RKO (cell line): Measurements from ENCODE around the gene ECT2.

Experiments
- DNase-seq: peaks from one replicate; pipeline ENCODE4 v3.0.0-alpha.2; 2016; ENCODE audit warnings: low spot score

Gene ECT2

DNA sequence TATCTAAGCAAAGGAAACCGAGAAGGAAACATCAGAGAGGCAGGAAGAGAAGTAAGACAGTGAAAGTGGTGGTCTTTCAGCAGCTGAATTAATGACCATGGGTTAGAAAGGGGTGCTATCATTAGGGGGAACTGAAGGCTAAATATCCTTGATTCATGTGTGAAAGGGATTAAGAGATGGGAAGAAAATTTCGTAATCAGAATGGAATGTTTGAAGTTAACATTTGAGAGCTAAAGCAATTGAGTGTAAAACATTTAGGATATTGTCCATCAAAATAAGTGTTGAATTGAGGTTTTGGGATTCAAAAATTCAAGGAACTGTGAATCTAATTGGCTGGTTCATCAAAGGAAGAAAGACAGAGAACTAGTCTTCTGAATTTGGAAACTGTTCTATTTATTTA is 4.1 kb upstream of the ECT2 start:
- no peak for DNase-seq

DNA sequence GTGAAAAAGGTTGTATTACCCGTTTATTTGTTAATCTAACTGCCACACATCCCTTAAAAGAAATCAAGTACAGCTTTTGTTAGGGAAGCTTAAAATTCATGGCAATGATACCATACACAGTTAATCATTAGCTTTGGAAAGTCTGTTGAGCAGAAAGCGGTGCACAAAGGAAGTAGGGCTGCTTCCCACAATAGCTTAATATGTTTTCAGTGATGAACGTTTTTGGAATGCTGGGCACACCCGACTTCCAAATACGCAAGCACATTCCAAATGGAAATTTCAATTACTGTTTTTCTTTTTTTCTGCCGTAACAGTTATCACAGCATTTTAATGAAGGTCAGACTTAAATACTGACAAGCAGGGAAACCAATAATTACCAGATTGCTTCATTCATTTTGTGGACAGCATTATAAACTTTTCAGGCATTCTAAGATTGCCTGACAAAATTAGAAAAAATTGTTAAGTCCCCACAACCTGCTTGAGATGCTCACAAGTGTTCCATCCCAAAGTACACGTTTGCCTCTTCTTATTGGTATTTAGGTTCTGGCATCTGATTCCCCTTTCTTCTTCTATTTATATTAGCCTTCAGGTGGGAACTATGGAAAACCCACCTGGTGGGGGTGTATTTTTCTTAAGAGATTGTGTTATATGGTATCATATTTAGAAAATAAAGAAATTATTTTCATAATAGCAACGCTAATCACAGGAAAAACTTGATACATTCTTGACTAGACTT is 1.1 kb upstream of the ECT2 start:
- DNase-seq: peak; percentile 81

DNA sequence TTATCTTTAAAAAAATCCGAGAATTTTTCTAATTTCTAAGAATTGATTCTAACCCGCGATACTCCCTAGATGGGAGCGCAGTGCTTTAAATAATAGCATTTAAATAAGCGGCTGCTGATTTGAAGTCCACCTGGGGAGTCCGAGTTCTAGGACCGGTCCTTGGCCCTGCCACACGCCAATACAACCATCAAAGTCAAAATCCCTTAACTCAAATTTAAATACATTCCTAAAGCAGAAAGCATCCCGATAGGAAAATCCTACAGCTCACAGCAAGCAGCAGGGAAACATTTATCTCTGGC is 508 bp upstream of the ECT2 start:
- no peak for DNase-seq

DNA sequence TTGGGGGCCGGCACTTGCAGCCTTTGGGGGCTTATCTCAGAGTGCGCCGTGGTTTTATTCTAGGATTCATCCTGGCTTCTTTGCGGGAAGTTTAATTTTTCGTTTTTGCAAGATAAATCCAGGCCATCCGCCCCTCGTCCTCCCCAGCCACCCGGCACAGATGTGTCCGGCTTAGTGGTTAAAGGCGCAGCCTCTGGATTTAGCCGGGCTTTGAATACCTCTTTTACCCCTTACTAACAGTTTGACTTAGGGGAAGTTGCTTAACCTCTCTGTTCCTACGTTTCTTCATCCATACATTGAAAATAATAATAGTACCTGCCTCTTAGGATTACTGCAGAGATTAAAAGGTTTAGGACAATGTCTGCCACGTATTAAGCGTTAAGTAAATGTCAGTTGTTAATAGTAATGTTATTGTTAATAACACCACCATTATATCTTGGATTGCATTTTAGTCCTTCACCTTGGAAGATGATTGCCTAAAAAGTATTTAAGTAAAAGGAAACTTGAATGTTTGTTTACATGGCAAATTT is 714 bp downstream of the ECT2 start:
- peak; percentile 71 for DNase-seq

DNA sequence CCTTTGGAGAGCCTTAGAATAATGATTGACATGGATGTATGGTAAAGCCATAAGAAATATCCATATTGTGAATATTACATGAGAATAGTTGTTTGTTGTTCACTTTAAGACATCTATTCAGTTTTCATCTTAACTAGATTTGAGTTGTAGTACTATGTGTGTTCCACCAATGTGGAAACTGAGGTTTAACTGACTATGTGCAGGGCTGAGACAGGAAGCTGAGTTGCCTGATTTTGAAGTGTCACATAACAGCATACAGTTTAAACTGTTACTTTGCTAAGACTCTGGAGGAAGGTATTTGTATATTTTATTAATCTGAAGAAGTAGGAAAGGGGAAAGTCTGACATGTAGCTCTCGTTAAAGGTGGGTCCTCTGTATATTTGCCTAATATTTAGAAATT is 2.1 kb downstream of the ECT2 start:
- DNase-seq: no peak

DNA sequence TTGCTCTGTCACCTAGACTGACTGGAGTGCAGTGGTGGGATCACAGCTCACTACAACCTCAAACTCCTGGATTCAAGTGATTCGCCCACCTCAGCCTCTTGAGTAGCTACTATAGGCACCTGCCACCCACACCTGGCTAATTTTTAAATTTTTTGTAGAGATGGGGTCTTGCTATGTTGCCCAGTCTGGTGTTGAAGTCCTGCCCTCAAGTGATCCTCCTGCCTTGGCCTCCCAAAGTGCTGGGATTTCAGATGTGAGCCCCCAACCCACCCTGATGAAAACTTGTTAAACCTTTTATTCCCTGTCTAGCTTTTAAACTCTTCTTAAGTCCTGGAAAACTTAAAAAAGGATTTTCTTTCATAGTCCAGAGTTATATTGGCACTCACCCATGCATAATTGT is 2.6 kb downstream of the ECT2 start:
- DNase-seq: no peak

DNA sequence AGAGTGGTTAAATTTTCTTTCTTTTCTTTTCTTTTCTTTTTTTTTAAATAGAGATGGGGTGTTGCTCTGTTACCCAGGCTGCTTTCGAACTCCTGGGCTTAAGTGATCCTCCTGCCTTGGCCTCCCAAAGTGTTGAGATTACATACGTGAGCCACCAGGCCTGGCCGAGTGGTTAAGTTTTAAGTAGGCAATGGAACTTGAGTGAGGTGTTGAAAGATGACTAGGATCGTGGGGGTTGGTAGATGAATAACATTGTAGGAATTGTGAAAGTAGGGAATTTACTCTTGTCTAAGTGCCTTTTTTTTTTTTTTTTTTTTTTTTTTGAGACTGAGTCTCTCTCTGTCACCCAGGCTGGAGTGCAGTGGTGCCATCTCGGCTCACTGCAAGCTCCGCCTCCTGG is 9.9 kb downstream of the ECT2 start:
- DNase-seq: peak; percentile 31

DNA sequence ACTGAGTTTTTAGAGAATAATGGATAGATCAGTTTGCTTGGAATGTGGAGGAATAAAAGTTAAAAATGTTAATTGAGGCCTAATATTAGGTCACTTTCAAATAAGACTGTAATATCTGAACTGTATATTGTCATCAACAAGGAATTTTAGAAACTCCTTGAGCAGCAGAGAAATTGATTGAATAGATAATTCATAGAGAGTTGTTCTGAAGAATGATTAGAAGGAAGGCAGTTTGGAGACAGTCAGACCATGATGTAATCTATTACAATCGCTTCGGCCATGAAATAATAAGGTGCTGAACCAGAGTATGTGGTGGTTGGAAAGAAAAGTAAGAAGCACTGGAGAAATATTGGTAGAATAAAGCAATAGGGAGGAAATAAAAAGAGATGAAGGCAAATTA is 15.7 kb downstream of the ECT2 start:
- no peak for DNase-seq

DNA sequence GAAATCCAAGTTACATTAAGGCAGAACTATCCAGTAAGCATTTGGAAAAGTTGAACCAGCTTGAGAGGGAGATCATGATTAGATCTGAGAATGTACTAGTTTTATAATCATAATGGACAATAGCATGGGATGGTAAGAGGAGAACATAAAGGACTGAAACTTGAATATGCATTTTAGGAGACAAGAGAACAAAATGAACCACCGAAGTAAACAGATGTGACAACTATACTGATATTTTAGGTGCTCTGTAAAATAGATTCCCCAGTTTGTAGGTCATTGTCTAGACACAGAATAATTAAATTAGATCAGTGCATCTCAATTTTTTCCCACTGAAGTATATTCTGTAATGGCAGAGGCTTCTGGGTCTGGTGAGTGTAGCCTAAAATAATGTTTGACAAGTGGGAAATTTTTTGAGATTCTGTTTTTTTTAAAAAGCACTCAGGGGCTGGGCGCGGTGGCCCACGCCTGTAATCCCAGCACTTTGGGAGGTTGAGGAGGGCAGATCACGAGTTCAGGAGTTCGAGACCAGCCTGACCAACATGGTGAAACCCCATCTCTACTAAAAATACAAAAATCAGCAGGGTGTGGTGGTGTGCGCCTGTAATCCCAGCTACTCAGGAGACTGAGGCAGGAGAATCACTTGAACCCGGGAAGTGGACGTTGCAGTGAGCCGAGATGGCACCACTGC is 16.3 kb downstream of the ECT2 start:
- DNase-seq: no peak

DNA sequence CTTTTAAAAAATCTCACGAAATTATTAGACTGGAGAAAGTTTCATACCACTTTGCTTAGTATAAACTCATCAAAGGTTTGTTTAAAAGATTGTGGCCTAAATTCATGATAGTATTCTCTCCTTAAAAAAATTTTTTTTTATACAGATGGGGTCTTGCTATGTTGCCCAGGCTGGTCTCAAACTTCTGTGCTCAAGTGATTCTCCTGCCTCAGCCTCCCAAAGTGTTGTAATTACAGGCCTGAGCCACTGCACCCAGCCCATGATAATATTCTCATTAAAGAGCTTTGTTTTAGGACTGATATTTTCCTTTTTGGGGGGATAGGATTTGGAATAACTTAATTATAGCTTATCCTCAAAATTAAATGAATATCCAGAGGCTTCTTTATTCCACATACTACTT is 19.9 kb downstream of the ECT2 start:
- DNase-seq: no peak

DNA sequence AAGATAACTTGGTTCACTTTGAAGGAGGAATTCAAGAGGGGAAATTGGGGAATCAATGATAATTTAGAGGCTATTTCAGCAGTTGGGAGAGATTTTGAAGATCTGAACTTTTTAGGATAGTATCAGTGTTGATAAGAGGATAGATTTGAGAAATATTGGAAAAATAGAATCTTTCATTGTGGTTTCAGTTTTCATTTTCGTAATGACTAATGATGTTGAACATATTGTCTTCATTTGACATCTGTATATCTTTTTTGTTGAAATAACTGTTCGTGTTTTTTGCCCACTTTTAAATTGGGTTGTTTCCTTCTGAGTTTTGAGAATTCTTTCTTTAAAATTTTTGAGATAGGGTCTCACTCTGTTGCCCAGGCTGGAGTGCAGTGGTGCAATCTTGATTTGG is 21.1 kb downstream of the ECT2 start:
- no peak for DNase-seq

DNA sequence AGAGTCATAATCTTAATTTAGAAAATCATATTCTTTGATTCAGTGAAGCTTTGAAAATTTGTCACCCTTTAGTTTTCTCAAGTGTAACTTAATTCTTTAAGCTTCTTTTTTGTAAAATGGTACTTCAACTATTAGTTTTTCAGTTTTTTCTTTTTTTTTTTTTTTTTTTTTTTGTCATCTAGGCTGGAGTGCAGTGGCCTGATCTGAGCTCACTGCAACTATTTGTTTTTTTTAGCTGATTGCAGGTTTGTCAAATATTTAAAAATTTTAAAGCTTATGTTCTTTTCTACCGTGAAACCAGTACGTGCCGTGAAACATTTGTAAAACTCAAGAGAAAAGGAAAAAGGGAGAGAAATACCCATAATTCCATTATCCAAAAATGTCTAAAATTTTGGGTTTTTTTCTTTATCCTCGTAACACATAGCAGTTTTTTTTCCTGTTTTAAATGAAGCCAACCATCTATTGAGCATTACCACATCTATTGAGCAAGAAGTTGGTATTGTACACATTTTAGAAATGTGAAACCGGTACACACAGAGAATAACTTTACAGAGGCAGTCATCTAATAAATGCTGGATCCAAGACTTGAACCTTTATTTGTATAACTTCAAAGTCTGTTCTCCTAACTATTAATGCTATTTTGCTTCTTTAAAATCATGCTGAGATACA is 25.7 kb downstream of the ECT2 start:
- no peak for DNase-seq

DNA sequence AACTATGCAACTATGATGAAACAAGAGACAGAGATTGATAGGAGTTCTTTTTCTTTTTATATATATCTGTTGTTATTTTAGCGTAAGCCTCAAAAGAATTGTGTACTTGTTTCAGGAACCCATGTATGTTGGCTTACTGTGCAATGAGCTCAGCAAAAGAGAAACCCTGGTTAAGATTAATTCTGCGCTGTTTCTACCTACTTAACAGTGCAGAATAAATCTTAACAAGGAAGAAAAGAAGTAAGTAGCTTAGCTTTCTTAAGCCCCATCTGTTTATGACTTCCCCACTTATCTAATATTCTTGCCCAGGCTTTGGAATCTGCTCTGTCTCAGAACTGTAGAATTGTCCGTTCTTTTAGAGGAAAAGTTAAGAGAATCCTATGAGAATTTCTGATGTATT is 27.4 kb downstream of the ECT2 start:
- no peak for DNase-seq

DNA sequence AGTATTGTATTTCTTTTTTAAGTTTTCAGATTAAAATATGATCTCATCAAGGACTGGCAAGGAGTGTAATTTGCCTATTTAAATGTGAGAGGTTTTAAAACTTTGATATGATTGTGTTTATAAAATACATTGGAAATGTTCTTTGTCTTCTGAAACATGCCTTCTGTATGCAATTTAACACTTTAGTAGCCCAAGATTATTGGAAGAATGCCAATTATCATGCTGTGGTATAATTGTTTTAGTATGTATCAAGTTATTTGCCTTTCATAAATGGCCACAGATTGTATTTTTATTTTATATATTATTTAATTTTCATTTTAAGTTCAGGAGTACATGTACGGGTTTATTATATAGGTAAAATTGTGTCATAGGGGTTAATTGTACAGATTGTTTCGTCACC is 31.7 kb downstream of the ECT2 start:
- no peak for DNase-seq

DNA sequence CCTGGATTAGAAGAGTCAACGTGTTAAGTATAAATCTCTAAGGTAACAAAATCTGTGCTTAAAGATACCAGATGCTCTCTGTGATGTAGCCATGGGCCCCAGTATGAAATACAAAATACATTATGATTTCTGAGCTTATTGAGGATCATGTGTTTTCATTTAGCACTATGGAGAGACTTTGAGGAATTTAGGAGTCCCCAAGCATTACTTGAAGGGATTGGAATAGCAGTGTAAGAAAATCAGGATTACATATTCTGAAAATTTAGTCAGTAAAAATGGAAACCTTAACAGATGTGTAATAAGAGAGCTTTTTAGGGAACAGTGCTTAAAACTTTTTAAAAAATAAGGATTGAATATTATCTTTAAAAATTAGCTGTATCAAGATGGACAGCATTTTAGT is 35.5 kb downstream of the ECT2 start:
- DNase-seq: no peak

DNA sequence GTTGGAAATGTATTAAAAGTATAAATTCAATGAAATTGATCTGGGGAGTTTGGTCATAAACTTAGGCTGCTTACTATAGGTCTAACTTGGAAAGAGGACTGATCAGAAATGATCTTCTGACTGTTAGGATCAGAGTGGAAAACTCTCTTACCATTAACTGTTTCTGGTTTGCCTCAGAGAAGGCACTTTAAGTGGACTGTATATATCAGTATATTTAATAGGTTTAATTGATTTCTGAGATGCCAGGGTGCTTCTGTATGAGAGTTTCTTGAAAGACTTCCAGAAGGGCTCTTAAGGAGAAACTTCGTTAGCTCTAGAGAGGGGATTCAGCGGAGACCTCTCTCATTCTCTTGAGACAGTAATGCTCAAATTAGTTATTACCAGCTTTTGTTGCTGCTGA is 36.5 kb downstream of the ECT2 start:
- no peak for DNase-seq

DNA sequence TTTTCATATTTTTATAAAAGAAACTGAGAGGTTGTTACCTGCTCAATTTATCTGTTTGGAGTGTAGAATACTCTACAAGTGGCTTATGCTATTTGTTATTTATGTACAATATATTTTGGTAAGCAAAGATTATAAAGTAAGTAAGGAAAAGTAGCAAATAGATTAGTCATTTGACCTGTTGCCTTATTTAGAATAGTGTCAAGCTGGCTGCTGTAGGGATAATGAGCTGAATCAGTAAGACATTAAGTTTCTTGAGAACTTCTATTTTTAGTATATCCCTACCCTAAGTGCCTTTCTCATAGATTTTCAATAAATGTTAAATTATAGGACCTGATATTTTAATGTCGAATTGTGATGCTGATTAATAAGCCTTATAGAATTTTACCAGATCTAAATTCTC is 37.2 kb downstream of the ECT2 start:
- DNase-seq: no peak

DNA sequence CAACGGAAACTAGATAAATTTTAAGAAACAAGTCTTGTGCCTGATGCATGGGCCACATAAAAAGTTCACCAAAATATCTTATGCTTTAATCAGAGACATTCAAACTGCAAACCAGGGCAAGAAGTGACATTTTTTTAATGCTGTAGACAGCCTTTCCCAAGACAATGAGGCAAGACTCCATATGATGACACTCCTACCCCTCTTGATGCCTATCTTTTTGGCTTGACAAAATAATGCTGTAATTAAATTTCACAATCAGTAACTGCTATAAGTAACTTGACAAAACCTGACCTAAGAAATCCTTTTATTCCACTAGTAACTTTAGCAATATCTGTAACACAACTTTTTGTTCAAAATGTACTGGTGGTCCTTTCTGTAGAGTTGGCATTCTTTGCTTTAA is 48.7 kb downstream of the ECT2 start:
- no peak for DNase-seq

DNA sequence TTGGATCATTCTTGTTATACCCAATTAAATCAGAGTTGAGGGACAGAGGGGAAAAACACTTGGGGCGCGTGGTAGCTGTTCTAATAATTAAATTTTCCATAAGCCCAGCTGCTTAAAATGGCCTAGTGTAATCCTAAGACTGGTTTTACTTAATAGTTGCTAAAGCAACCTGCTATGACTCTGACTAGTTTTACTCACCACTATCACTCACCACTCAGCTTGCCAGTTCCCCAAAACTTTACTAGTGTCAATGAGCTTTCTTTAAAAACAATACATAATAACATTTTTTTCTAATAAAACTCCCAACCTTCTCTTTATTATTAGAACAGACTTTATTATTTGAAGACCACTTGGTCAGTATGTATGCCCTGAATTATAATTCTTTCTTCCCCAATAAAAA is 49.6 kb downstream of the ECT2 start:
- peak; percentile 17 for DNase-seq

DNA sequence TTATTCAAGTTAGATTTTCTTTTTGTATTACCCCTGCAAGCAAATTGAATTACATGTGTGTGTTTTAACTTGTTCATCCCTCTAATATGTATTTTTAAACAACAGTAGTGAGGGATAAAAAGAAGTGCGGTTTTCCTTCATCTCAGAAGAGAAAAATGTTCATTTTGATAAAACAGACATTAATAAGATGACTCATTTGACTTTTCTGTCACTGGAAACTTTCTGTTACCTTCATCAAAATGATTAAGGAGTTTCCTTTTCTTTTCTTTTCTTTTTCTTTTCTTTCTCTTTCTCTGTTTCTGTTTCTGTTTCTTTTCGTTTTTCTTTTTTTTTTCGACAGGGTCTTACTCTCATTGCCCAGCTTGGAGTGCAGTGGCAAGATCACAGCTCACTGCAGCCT is 53.0 kb downstream of the ECT2 start:
- no peak for DNase-seq

DNA sequence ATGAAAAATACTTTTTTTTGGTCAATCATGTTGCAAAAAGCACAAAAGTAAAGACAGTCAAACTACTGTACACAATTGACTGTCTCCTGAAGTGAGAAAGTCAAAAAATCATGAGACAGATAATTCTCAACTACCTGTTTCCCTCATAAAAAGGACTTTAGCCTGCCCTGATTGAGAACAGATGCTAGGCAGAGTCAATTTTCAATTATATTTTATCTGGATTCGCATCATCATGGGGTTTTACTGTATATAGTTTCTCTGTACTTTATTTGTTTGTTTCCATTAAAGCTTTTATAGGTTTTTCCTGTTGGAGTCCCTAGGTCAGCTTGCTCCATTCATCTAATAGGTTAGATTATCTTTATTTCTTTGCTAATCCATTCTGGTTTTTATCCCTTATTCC is 53.8 kb downstream of the ECT2 start:
- no peak for DNase-seq

DNA sequence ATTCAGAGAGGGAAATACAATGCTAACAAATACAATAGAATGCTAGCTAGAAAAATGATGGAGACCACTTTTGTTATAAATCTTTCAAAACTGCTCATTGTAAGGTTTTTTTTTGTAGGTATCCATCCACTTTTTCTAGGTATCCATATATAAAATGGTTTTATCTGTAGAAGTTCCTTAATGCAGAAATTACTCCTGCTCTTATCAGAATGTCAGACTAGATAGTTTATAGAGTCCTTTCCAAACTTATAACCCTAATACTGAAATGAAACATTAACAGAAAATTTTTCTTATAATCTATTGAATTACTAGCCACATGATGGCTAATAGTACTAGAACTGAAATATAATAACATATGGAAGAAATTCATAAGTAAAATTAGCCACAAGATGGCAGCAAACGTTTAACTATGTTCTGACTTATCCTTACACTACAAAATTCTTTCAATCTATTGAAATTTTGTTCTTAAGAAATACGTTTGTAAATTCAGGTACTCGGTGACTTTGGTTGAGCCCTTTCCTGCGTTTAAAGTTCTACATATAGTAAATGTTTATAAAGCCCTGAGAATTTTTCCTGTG is 58.5 kb downstream of the ECT2 start:
- peak; percentile 66 for DNase-seq

DNA sequence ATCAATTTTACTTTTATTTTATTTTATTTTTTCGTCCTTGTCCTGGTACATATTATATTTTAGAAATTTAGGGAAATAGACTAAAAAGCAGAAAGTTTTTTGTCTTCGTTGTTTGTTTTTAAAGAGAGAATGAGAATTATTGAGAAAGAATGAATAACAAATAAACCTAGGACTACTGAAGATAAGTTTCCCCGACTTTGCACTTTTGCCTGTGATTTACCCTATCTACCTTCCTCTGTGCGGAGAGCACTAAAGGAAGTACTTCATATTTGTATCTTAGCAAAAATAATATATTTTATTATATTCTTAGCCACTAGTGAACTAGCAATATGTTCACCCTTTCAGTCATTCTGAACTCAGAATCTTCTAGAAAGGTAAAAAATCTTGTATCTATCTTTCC is 60.6 kb downstream of the ECT2 start:
- no peak for DNase-seq
